HL-60 (cell line): Measurements from ENCODE around the gene KYNU.

Experiments used
- POLR2AphosphoS5 ChIP-seq: IDR thresholded peaks from 2 replicates; pipeline ENCODE4 v1.6.1; 2012; ENCODE audit warnings: low read depth
- TF ChIP-seq, protein P1 (sequence below): IDR thresholded peaks from one replicate; pipeline ENCODE4 v1.5.1; 2011; ENCODE audit warnings: low read length, control low read depth, inconsistent platforms; ENCODE audit not compliant: insufficient read depth
- TF ChIP-seq, protein P2 (sequence below): IDR thresholded peaks from 2 replicates; pipeline ENCODE4 v1.6.1; 2012; ENCODE audit warnings: low read depth; ENCODE audit not compliant: insufficient replicate concordance

DNA sequence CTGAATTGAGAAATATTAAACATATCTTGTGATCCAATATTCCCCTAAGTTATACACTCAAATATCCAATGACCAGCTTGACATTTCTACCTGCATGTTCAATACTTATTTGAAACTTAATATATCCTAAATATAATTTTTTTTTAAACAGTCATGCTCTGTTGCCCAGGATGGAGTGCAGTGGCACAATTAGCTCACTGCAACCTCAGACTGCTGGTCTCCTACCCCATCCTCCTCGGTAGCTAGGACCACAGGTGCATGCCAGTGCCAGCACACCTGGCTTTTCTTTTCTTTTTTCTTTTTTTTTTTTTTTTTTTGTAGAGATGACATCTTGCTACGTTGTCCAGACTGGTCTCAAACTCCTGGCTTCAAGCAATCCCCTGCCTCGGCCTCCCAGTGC is 4.2 kb downstream of the KYNU start:
- TF ChIP-seq, protein P1, sequence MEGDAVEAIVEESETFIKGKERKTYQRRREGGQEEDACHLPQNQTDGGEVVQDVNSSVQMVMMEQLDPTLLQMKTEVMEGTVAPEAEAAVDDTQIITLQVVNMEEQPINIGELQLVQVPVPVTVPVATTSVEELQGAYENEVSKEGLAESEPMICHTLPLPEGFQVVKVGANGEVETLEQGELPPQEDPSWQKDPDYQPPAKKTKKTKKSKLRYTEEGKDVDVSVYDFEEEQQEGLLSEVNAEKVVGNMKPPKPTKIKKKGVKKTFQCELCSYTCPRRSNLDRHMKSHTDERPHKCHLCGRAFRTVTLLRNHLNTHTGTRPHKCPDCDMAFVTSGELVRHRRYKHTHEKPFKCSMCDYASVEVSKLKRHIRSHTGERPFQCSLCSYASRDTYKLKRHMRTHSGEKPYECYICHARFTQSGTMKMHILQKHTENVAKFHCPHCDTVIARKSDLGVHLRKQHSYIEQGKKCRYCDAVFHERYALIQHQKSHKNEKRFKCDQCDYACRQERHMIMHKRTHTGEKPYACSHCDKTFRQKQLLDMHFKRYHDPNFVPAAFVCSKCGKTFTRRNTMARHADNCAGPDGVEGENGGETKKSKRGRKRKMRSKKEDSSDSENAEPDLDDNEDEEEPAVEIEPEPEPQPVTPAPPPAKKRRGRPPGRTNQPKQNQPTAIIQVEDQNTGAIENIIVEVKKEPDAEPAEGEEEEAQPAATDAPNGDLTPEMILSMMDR, result no peak
- TF ChIP-seq, protein P2, sequence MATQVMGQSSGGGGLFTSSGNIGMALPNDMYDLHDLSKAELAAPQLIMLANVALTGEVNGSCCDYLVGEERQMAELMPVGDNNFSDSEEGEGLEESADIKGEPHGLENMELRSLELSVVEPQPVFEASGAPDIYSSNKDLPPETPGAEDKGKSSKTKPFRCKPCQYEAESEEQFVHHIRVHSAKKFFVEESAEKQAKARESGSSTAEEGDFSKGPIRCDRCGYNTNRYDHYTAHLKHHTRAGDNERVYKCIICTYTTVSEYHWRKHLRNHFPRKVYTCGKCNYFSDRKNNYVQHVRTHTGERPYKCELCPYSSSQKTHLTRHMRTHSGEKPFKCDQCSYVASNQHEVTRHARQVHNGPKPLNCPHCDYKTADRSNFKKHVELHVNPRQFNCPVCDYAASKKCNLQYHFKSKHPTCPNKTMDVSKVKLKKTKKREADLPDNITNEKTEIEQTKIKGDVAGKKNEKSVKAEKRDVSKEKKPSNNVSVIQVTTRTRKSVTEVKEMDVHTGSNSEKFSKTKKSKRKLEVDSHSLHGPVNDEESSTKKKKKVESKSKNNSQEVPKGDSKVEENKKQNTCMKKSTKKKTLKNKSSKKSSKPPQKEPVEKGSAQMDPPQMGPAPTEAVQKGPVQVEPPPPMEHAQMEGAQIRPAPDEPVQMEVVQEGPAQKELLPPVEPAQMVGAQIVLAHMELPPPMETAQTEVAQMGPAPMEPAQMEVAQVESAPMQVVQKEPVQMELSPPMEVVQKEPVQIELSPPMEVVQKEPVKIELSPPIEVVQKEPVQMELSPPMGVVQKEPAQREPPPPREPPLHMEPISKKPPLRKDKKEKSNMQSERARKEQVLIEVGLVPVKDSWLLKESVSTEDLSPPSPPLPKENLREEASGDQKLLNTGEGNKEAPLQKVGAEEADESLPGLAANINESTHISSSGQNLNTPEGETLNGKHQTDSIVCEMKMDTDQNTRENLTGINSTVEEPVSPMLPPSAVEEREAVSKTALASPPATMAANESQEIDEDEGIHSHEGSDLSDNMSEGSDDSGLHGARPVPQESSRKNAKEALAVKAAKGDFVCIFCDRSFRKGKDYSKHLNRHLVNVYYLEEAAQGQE, result no peak
- no peak for TF ChIP-seq POLR2AphosphoS5
